ENCODE data around the gene TINCR.

- TF ChIP-seq SUZ12 (IDR thresholded peaks at IDR 0.05) (no peak), ARNT (IDR thresholded peaks at IDR 0.05) (no peak), ELF4 (IDR thresholded peaks at IDR 0.05) (no peak), SP1 (IDR thresholded peaks at IDR 0.05) (no peak), PKNOX1 (IDR thresholded peaks at IDR 0.05) (no peak)
These were observed 12.4 kb upstream of the TINCR start for GRCh38 chr19:5580161-5580571.

Data from HEK293T (cell line).